Left renal pelvis (tissue), 4 donors: Measurements from ENCODE around the gene GCK. TPM values are rescaled to one million over a fixed set of nuclear protein-coding genes. Genes with fewer than 3 reads are reported as not detected.
"Not testable (repeated sequence)": the region's sequence is repeated elsewhere in the genome, so short reads cannot be mapped to it uniquely, and the experiment has no call there.

ENCODE experiments used
- DNase-seq, 4 donors: peaks; one replicate each; pipeline ENCODE4 v3.0.0-alpha.2; 2013; ENCODE audit warnings: low read depth in 4 of 4, low spot score in 3 of 4
- polyA plus RNA-seq, 4 donors: library from polyadenylated mRNA; unstranded; fragments of 120-200 nt; gene quantifications; one replicate each; pipeline ENCODE4 v1.2.1, GENCODE V29; 2013; ENCODE audit not compliant: insufficient read length in 4 of 4

Gene GCK
- polyA plus RNA-seq, 4 donors = 2.4 to 3.8 (median 2.7) TPM

DNA sequence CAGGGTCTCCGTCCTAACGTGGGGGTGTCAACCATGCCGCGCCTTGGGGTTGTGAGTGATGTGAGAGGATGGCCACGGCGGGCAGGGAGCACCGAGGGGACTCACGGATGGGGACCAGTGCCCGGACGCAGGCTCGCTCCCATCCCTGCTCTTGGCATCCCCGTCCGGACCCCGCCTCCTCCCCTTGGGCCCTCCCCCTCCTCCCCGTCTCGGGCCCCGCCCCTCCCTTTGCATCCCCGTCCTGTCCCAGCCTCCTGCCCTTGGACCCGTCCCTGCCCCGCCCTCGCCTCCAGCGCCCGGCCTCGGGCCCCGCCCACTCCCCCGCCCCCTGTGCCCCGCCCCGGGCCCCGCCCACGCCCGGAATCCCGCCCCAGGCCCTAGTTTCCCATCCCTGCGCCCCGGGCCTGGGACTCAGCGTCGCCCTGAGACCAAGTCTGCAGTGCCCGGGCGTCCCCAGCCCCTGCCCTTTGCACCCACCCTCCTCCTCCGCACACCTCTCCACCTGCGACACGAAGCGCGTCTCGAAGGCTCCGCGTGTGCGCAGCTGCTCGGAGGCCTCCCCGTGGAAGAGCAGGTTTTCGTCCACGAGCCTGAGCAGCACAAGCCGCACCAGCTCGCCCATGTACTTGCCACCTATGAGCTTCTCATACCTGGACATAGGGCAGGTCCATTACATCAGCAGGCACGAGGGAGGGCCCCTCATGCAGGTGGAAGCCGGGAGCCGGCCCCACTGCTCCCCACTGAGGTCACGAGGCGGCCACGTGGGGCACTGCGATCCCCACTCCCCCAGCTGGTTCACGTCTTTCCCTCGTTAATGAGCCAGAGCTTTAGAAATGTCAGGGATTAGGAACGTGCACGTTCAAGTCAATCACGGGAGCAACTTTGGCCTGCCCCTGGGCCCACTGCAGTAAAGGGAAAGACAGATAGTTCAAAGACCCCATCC, 43.0 kb downstream of the GCK start:
- no peak for DNase-seq

DNA sequence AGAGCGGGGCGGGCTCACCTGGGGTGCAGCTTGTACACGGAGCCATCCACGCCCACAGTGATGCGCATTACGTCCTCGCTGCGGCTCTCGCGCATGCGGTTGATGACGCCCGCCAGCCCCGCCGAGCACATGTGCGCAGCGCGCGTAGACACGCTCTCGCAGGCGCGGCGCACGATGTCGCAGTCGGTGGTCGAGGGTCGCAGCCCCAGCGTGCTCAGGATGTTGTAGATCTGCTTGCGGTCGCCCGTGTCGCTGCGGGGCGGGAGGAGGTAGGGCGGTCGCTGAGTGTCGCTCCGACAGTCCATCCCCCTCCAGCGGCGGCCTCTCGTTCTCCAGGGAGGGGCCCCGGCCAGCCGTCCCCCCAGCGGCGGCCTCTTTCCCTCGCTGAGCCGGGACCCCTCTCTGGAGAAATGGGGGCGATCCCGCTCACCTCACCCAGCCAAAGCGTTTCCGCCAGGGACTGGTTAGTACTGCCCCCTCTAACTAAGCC, 43.7 kb downstream of the GCK start:
- no peak for DNase-seq

DNA sequence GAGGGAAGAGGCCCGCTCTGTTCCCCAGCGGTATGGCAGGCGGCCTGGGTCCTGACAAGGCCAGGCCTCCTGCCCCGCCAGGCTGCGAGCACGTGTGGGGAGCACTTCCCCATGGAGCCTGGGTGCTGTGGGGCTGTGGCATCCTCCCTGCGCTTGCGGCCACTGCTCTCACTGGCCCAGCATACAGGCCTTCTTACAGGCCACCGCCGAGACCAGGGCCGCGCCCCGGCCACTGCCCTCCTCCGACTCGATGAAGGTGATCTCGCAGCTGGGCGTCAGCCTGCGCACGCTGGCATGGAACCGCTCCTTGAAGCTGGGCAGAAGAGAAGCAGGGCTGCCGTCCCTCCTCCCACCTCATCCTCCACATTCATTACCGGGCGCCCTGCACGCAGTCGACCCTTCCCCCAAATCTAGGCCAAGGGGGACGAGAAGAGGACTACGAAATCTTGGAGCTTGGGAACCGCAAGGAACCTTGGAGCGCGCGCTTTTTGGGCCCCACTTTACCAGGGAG, 44.2 kb downstream of the GCK start:
- DNase-seq = no peak

DNA sequence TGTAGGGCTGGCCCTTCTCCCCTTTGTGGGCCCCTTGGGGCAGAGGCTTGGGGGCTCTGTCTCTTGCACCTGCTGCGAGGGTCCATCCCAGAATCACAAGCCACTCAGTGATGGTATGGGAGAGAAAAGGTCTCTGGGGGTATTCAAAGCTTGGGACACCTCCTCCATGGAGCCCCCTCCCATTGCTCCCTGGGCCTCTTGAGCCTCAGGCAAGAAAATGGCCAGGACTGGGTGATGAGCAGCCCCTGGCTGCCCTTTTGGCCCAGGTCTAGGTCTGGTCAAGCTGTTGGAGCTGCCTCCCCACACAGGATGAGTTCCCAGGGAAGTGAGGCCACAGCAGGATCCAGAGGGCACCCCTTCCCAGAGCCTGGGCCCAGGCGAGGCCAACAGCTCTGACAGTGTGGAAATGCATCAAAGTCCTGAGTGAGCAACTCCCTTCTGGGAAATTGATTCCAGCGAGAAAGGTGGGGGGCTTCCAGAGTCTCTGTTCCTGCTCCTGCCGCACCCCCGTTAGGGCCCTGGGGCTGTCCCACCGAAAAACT, 44.7 kb downstream of the GCK start:
- no peak for DNase-seq

DNA sequence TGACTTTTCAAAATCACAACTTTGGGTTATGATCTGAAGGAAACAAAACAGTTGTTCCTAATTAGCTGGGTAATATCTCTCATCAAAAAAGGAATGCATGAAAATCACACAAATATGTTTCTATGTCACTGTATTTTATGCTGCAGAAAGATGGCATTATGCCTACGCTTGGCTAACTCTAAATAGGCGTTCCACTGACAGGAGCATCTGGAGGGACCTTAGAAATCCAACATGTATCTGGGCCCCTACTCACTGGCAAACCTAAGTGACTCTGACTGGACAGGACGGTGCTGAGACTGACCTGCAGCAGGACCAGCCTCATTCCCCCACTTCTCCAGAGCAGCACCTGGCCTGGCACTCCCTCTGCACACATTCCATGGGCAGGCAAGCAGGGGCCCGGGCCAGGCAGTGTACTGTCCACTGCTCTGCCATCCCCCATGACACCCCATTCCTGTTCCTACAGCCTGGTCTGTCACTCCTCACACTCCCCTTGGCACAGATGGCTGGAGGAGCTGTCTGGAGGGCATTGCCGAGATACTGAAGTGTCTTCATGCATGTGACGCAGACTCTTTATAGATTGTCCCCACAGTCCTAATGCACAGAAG, 45.5 kb downstream of the GCK start:
- no peak for DNase-seq

DNA sequence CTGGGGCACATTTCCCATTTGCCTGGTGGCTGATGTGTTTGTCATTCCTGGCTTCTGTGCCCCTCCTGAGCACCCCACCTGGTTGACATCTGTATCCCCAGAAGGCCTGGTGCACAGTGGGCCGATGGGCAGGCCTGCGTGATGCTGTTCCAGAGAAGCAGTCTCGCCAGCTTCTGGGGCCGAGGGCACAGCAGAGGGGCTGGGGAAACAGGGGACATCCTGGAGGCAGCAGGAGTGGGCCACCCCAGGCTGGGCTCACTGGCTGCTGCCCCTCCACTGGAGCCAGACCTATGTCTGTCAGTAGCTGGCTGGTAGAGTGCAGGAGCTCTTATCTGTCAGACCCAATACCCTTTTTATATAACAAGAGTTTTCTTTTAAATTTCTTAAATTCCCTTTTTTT, 47.2 kb downstream of the GCK start:
- DNase-seq = no peak

DNA sequence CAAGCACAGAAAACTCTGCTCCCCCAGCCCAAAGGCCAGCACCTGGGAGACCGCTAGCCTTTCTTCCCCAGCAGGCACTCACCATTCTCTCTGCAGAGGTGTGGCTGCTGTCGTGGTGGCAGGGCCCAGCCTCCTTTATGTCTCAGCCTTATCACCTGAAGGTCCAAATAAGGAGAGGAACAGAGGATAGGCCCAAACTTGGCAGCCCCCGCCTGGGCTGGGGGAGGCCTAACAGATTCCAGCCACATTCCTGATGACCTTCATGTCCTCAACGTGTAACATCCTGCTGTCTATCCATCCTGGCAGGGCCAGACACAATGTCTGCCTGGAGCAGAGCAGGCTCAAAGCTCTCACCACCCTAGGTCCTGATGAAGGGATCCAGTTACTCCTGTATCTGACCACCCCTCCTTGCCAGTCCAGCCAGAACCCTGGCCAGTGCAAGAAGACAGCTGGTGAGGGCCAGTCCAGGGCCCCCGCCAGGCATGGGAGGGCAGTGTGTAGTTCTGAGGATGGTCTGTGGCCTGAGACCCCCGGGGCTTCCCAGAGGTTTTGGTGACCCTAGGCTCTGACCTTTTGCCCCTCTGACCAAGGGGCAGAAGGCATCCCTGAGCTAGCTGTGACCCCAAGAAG, 47.9 kb downstream of the GCK start, which contains the start of gene MYL7:
MYL7 (minus strand) TSS at position 112 of the 630 bp plus-strand sequence; CDS start at position 85, 27 bp downstream.
- DNase-seq = no peak

DNA sequence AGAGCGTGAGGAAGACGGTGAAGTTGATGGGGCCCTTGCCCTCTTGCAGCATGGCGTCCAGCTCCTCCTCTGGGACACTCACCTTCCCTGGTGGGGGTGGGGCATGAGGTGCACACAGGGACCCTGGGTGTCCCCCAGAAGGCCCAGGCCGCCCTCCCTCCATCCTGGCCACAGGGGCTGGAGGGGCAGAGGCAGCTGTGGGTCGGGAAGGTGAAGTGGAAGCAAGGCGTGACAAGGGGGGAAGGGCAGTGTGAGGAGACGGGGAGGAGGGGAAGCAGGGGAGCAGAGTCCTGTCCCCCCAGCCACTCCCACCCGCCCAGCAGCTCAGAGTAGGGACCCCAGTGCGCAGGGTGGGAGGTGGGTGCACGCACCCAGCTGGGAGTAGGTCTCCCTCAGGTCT, 48.9 kb downstream of the GCK start:
- DNase-seq = no peak

DNA sequence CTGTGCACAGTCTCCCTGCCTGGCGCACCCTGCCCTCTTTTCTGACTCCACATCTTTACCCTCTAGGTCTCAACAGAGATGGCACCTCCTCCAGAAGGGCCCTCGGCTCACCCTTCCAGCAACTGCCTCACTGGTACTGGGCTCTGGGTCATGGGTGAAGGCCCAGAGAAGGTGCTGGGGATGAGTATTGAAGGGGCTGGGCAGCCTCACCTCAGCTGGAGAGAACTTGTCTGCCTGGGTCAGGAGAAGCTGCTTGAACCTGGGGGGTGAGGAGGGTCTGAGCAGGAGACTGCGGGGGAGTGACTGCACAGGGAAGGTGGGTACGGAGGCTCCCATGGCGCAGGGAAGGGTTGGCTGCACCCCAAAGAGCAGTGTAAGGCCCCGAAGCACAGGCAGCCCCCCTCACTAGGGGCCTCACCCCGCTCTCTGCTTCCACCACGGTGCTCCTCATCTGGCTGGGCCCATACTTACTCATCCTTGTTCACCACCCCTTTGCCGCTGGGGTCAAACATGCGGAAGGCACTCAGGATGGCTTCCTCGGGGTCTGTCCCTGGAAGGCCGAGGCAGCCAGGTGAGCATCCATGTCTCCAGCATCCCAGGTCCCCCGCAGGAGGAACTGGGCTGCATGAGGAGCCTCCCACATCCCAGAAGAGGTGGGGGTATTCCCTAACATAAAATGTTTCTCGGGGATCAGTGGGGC, 49.8 kb downstream of the GCK start:
- no peak for DNase-seq

DNA sequence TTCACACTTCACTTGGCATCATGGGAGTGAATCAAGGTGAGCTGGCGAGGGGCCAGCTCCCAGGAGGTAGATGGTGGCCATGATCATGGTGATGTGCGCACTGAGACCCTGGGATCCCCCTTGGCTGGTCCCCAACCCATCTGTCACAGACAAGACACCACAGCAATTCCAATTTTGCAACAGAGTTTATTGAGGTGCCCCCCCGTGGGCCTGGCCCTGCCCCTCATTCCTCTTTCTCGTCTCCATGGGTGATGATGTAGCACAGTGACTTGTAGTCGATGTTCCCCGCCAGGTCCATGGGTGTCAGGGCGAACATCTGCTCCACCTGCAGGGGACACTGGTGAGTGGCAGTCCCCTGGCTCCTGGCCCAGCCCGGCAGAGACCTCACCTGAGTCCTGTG, 50.5 kb downstream of the GCK start:
- no peak for DNase-seq

DNA sequence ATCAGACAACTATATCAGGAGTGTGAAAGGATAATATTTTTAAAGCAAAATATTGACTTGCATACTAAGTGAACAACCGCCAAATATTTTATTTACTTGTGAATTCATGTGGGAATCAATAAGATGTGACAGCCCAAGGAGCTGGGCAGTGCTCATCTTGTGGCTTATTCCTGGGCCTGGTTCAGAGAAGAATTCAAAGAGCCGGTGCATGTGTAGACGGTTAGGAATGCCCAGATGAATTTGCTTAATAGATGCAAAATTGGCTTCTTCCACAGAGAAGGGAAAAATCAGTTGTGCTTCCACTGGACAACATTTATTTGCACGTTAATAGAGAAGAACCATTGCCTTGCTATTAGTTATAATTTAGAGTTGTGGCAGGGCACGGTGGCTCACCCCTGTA, 52.5 kb downstream of the GCK start:
- no peak for DNase-seq

DNA sequence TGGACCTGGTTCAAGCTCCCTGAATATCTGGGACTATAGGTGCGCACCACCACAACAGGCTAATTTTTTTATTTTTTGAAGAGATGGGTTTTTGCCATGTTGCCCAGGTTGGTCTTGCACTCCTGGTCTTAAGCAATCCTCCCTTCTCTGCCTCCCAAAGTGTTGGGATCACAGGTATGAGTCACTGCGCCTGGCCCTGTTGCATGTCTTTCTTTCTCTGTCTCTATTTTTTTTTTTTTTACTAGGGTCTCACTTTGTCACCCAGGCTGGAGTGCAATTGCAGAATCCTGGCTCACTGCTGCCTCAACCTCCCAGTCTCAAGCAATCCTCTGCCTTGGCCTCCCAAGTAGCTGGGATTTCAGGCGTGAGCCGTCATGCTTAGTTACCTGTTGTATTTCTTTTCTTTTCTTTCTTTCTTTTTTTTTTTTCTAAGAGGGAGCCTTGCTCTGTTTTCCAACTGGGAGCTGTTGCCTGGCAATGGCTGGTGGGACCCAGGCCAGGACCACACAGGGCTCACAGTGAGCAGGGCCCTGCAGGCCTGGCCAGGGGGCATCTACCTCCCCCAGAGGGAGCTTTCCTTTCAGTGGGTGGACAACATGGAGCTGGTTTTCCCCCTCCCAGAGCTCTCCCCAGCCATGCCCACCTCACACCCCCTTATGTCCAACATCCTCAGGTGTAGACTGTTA, 54.2 kb downstream of the GCK start:
- DNase-seq = no peak

DNA sequence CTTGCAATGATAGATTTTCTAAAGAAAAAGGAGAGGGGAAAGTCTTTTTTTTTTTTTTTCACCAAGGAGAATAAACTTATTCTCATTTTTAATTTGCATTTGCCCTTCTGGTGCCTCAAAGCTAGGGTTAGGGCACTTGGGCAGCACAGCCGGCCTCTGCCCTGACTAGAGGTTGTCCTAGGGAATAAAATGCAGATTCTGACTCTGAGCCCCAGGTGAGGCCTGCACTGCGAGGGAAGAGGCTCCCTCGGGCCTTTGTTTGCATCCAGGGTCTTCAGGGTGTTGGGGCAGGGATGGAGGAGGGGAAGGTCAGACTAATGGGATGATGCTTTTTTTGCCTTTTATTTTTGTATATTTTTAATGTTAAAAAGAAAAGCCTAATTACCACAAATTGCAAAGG, 55.9 kb downstream of the GCK start:
- no peak for DNase-seq

DNA sequence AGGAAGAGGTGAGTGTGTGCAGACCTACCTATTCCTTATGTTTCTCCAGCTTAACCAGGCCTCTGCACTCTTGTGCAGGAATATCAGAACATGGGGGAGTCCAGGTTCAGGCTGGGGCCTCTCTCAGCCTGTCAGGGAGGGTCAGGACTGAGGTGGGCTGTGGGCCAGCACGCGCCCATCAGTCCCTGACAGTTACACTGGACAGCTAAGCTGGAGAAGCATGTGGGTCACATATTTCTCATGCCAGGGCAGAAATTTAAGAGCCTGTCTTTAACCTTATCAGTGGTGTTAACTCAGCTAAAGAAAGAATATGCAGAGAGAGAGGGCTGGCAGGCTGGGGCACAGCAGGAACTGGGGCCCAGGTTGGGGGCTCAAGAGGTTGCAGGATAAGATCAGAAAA, 57.2 kb downstream of the GCK start:
- DNase-seq = no peak

DNA sequence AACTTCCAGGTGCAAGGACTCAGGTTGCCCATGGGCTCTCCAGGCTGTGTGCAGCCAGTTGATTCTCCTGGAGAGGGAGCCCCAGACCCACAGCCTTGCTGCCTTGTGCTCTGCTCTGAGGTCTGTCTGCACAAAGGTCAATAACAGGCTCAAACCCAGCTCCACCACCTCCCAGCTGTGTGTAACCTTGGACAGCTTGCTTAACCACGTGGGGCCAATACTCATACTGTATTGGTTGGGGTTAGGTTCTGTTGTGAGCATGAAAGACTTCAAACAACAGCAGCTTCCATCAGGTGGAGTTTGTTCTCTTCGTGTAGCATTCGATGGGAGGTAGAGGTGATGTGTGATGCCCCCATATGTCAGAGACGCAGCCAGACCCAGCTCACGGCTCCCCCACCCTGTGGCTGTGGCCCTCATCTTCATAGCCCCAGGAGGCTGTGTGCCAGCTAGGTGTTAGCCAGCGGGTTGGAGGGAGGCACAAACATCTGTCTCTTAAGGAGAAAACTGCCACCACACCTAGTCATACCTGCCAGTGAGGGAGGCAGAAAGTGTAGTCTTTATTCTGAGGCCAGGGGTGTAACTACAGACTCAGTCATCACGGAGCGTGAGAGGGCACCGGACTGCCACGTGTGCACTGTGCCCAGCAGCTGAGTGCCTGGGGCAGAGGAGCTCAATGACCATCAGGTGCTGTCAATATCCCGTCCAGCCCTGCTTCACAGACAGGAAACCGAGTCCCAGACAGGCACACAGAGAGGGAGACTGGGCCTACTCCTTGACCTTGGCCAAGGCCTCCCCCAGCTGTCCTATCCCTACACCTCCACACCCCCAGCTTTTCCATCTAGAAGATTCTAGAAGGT, 57.8 kb downstream of the GCK start:
- DNase-seq = no peak

DNA sequence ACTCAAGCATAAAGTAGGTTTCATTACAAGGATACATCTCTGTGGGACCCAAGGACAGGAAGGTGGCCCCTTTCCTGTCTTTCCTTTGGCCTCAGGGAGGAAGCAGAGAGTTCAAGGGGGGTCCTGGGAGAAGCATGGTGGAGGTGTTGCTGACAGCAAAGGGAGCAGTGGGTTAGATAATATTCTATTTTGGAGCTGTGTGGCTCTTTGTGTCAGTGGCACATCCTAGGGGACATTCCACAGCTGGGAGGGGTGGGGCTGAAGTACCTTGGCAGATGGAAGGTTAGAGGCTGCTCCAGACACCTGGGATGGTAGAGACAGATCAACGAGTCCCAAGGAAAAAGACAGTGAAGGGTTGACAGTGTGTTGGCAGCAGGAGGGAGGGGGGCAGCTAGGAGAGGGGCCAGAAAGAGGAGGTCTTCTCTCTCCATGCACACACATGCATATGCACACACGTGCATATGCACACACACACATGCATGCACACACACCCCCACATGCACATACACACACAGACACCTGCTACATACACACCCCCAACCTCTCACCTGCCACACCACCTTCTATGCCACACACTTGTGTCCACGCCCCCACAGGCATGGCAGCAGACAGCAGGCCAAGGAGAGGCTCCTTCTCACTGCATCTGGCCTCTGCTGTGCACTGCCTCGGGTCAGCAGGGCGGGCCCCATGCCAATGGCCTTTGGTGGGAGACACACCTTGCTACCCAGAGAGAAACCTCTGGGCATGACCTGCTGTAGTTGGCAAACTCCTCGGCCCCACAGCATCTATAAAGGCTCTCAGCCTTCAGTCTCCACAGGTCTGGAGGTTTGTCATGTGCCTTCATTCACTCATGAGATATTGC, 60.3 kb downstream of the GCK start:
- DNase-seq = no peak

DNA sequence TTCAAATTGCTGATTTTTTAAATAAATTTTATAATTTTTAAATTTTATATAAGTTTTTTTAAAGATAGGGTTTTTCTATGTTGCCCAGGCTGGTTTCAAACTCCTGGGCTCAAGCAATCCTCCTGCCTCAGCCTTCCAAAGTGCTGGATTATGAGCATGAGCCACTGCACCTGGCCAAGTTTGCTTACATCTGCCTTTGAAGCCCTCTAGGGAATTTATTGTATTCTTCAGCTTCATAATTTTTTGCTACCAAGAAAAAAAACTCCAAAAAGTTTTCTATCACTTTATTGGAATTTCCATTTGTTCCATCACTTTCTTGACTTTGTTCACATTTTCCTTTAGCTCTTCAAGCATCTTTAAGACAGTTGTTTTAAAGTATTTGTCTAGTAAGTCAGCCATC, 62.1 kb downstream of the GCK start:
- DNase-seq = no peak

DNA sequence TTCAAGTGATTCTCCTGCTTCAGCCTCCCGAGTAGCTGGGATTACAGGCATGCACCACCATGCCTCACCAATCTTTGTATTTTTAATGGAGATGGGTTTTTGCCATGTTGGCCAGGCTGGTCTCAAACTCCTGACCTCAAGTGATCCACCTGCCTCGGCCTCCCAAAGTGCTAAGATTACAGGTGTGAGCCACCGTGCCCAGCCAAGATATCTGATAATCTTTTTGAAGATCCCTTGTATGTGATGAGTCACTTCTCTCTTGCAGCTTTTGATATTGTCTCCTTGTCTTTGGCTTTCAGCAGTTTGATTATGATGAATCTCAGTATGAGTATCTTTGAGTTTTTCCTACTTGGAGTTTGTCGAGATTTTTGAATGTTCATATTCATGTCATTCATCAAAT, 62.7 kb downstream of the GCK start:
- not testable (repeated sequence) for DNase-seq
